ENCODE data around the gene PRR7.

PRR7 gene

DNA sequence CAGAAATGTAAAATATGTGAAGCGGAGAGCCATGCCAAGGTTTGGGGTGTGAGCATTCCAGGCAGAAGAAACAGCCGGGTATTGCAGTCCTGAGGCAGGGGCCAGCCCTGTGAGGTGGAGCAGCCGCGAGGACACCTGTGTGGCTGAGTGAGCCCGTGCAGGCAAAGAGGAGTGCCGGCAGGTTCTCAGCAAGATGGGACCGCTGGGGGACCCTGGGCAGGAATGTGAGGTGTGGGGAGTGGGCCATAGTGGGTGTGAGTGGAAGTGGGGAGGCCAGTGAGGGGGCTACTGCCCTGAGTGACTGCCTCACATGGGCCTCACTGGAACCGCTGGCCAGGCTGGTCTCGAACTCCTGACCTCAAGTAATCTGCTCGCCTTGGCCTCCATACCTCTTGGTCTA, 8.1 kb upstream of the PRR7 start:
- no peak for DNase-seq (ENCODE audit: extremely low read depth, low read depth)
- H3K4me3 ChIP-seq (replicated peaks; ENCODE audit: low read depth, low read length) = no peak overlapping the region
- TF ChIP-seq, protein P1, sequence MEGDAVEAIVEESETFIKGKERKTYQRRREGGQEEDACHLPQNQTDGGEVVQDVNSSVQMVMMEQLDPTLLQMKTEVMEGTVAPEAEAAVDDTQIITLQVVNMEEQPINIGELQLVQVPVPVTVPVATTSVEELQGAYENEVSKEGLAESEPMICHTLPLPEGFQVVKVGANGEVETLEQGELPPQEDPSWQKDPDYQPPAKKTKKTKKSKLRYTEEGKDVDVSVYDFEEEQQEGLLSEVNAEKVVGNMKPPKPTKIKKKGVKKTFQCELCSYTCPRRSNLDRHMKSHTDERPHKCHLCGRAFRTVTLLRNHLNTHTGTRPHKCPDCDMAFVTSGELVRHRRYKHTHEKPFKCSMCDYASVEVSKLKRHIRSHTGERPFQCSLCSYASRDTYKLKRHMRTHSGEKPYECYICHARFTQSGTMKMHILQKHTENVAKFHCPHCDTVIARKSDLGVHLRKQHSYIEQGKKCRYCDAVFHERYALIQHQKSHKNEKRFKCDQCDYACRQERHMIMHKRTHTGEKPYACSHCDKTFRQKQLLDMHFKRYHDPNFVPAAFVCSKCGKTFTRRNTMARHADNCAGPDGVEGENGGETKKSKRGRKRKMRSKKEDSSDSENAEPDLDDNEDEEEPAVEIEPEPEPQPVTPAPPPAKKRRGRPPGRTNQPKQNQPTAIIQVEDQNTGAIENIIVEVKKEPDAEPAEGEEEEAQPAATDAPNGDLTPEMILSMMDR (IDR thresholded peaks at IDR 0.05; ENCODE audit: low read depth, low read length, missing control alignments) = no peak

DNA sequence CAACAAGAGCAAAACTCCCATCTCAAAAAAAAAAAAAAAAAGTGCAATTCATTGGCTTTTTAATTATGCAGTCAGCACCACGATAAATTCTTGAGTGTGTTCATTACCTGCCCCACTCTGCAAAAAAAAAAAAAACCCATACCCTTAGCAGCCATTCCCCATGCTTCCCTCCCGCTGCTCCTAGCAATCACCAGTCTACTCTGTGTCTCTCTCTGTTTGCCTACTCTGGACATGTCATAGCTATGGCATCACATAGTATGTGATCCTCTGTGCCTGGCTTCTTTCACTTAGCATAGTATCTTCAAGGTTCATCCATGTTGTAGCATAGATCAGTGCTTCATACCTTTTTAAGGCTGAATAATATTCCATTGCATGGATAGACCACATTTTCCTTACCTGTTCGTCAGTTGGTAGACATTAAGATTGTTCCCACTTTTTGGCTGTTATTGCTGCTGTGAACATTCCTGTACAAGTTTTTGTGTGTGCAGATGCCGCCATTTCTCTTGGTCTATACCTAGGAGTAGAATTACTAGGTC, 7.0 kb upstream of the PRR7 start:
- no peak for DNase-seq (ENCODE audit: extremely low read depth, low read depth)
- H3K4me3 ChIP-seq (replicated peaks; ENCODE audit: low read depth, low read length) = no peak overlapping the region
- TF ChIP-seq, protein P1 (IDR thresholded peaks at IDR 0.05; ENCODE audit: low read depth, low read length, missing control alignments) = no peak

DNA sequence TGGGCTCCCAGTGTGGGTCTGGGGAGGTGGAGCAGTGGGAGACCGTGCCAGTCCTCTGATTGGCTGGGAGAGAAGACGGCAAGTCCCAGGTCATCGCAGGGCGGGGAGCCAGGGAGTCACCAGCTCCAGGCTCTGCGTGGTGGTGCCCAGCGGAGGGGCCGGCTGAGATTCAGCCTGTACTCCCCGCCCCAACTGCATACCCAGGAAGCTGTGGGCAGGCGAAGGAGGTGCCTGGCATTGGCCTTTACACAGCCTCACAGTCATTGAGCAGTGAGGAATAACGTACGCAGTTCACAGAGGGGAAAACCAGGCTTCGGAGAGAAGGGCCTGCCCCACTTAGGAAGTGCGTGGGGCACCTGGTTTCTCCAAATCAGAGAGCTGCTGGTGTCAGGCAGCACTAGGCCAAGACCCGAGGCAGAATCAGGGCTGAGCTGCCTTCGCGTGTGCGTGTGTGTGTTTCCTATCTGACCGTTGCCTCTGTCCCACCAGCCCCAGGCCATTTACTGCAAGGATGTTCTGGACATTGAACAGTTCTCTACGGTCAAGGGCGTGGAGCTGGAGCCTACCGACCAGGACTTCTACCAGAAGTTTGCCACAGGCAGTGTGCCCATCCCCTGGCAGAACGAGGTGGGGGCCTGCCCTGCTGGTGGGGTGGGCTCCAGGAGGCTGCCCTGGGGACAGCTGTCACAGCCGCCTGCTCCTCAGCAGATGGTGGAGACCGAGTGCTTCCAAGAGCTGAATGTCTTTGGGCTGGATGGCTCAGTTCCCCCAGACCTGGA, 6.2 kb upstream of the PRR7 start:
- no peak for DNase-seq (ENCODE audit: extremely low read depth, low read depth)
- H3K4me3 ChIP-seq (replicated peaks; ENCODE audit: low read depth, low read length) = no peak overlapping the region
- TF ChIP-seq, protein P1 (IDR thresholded peaks at IDR 0.05; ENCODE audit: low read depth, low read length, missing control alignments) = no peak

- TF ChIP-seq, protein P1 (IDR thresholded peaks at IDR 0.05; ENCODE audit: low read depth, low read length, missing control alignments) = no peak
- H3K4me3 ChIP-seq (replicated peaks; ENCODE audit: low read depth, low read length) = no peak overlapping the region
- no peak for DNase-seq (ENCODE audit: extremely low read depth, low read depth)
These were observed 5.4 kb upstream of the PRR7 start for GRCh38 chr5:177440990-177441780.

GRCh38 chr5:177442066-177442826, 4.4 kb upstream of the PRR7 start:
- H3K4me3 ChIP-seq (replicated peaks; ENCODE audit: low read depth, low read length) = no peak overlapping the region
- no peak for DNase-seq (ENCODE audit: extremely low read depth, low read depth)

More at GRCh38 chr5:177442066-177442826, 4.4 kb upstream of the PRR7 start:
- TF ChIP-seq, protein P1 (IDR thresholded peaks at IDR 0.05; ENCODE audit: low read depth, low read length, missing control alignments) = no peak

All from HFF-Myc (cell line).